Right cardiac atrium (tissue), 5 donors: Measurements from ENCODE around the gene TAF1B. TPM values are rescaled to one million over a fixed set of nuclear protein-coding genes. Genes with fewer than 3 reads are reported as not detected.

Experiments used
- ATAC-seq, 2 donors: fragments of 200-7000 bp; cut with Tn5 transposase; one replicate each; pipeline versions ENCODE4 v1.8.0 to v1.9.1; 2020; ENCODE audit warnings: moderate library complexity in 2 of 2, mild to moderate bottlenecking in 1 of 2
- DNase-seq, 3 donors: peaks; one replicate each; pipeline ENCODE4 v3.0.0-alpha.2; 2020
- H3K27ac ChIP-seq: one replicate; pipeline ENCODE4 v1.5.1; 2013; ENCODE audit warnings: mild to moderate bottlenecking, low read length, control low read depth, moderate library complexity
- H3K27me3 ChIP-seq: one replicate; pipeline ENCODE4 v1.6.1; 2013; ENCODE audit not compliant: control insufficient read depth, insufficient read depth
- H3K4me1 ChIP-seq: one replicate; pipeline ENCODE4 v1.6.1; 2013; ENCODE audit warnings: low read length; ENCODE audit not compliant: control insufficient read depth, insufficient read depth
- H3K4me3 ChIP-seq: one replicate; pipeline ENCODE4 v1.5.1; 2013; ENCODE audit warnings: low read length, control low read depth
- H3K9me3 ChIP-seq: one replicate; pipeline ENCODE4 v1.6.1; 2013; ENCODE audit warnings: low read length; ENCODE audit not compliant: control insufficient read depth
- WGBS: extraction: QIAGEN DNeasy Blood & Tissue Kit; methylation state at CpG from one replicate; pipeline ENCODE4 v1.1.7; 2013; 5-methylcytosine and 5-hydroxymethylcytosine counted together
- intact Hi-C, 4 donors: fragments of 100-400 bp; cut with DNase I; formaldehyde crosslinking; loops; one replicate each; pipeline versions ENCODE4 v1.11.0 to v1.14.0; 2022 to 2023
- polyA plus RNA-seq: library from polyadenylated mRNA; stranded (reverse); fragments of 200-250 nt; gene quantifications from one replicate; pipeline ENCODE4 v1.2.3, GENCODE V29; 2013
- total RNA-seq, 4 donors: library from RNA; stranded (reverse); fragmentation: NEBNext Ultra II Directional; extraction: Animal tissue kit (Norgen Biotek cat#: 25700); gene quantifications; one replicate each; pipeline ENCODE4 v1.2.1, GENCODE V29; 2021
- donor health status: healthy with polysubstance abuse.
- donor health status: DM: no; HTN: yes; CAD: no.
- donor health status: DM: no; HTN: no; CAD: no.
- donor health status: DM: no; HTN: yes; CAD: no; lungs with severe emphysema.
- donor health status: DM: yes; HTN: yes; CAD: no.

Gene TAF1B
- total and polyA plus RNA-seq, 5 donors = 2.9 to 12.4 (median 9.2) TPM

DNA sequence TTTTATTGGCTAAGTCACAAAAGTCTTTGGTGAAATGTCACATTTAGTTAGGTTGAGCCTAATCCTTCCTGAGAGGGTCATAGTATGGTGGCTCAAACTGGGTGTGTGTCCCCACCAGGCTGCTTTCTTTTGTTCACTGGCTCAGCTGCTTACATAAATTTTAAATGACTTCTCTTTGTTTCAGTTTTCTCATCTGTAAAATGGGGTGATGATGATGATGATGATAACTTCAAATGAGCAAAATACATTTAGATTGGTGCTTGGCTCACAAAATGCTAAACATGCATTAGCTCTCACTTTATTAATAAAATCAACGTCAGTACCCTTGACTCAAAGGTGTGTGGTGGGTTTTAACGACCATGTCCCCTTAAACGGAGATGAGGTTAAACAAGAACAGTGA is 7.2 kb upstream of the TAF1B start:
- H3K9me3 ChIP-seq = no peaks in the 10 kb centered on the region
- no peak overlapping the region for H3K4me3 ChIP-seq
- intact Hi-C loops = no loop called here
- H3K4me1 ChIP-seq = no peaks in the 10 kb centered on the region
- no peaks in the 10 kb centered on the region for H3K27me3 ChIP-seq
- 78% methylated on average over 3 of the region's 3 CpGs for WGBS
- DNase-seq (no peak), ATAC-seq (no peak)
- H3K27ac ChIP-seq = no peak overlapping the region

DNA sequence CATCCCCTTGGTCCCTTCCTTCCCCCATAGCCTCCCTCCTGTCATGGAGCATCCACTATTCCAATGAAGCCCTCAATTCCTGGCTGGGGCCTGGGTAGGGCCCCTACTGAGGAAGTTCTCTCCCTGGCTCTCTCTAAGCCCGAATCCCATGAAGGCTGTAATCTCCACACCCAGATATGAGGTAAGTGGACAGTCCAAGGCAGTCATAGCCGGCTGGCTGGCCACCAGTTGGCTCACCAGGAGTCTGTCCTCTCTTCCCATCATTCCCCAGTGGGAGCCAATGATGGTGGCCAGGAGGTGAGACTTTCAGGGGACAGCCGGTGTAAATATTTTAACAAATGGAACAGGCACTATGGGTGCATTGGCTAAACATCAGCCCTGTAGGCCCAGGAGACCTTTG is 6.8 kb upstream of the TAF1B start:
- ATAC-seq (peak in 1 of 2 donors; percentile 36), DNase-seq (no peak)
- intact Hi-C loops = no loop called here
- 75% methylated on average over 3 of the region's 3 CpGs for WGBS
- no peaks in the 10 kb centered on the region for H3K4me1 ChIP-seq
- no peak overlapping the region for H3K4me3 ChIP-seq
- H3K27ac ChIP-seq = no peak overlapping the region
- H3K27me3 ChIP-seq = no peaks in the 10 kb centered on the region
- no peaks in the 10 kb centered on the region for H3K9me3 ChIP-seq

DNA sequence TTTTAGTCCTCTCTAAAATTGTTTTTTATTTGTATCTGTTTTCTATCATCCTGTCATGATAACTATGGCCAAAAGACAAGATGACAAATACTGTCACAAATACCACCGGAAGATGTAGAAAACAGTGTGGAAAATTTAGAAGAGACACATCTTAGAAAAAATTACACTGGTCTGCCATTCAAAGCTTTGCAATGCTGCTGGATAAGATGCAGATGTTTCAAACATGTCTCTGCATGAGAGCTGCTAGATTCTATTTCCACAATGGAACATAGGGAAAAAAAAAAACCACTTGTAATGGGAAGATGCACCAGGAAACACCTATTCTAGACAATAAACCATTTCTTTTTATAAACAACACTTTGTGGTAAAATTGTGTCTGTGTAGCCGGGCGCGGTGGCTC is 5.8 kb upstream of the TAF1B start:
- ATAC-seq = no peak
- 91% methylated on average over 4 of the region's 4 CpGs for WGBS
- Histone ChIP-seq H3K27me3 (no peaks in the 10 kb centered on the region), H3K4me3 (no peak overlapping the region), H3K4me1 (no peaks in the 10 kb centered on the region), H3K27ac (no peak overlapping the region), H3K9me3 (no peaks in the 10 kb centered on the region)
- intact Hi-C loops = no loop called here
- DNase-seq = no peak

DNA sequence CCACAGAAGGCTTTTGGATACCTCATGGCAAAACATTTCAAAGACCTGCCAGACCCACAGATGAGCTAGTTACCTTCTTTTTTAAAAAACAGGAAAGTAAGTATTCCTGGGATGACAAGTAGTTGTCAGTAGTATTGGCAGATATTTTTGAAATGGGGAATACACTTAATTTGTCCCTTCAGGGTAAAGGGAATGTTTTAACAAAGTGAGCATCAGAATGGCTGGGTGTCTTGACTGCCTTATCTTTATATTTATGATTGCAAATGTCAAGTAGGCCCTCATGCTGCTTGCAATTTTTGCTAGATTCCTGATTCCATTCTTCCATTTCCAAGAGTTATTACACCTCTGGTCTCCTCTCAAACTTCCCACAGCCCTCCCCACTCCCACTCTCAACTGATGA is 4.9 kb upstream of the TAF1B start:
- no peak overlapping the region for H3K4me3 ChIP-seq
- DNase-seq (no peak), ATAC-seq (no peak)
- no peaks in the 10 kb centered on the region for H3K9me3 ChIP-seq
- H3K4me1 ChIP-seq = no peaks in the 10 kb centered on the region
- no peak overlapping the region for H3K27ac ChIP-seq
- no peaks in the 10 kb centered on the region for H3K27me3 ChIP-seq
- intact Hi-C loops = no loop called here

DNA sequence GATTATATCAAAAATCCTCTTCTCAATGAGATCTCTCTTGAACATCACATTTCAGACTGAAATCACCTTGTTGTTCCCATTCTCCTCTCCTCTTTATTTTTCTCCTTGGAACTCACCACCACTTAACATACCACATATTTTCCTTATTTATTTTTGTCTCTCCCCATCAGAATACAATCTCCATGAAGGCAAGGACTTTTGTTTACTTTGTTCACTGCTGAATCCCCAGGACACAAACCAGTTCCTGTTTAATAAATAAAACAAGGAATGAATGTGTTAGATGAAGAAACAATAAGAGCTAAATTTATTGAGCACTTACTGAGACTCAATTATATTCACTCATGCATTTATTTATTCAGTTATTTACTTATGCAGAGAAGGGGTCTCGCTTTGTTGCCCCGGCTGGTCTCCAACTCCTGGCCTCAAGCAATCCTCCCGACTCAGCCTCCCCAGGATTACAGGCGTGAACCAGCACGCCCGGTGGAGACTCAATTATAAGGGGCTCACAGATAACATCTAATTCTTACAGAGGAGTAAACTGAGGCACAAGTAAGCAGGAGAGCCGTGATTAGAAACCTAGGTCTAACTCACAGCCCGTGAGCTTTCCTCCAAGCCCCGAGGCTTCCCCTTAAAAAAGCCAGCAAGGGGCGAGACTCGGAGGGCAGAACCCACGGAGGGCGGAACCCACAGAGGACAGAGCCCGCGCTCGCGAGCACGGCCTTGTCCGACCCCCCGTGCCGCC is 616 bp upstream of the TAF1B start:
- Histone ChIP-seq H3K27ac (peak overlapping the region; percentile 14), H3K9me3 (no peaks in the 10 kb centered on the region), H3K4me1 (no peaks in the 10 kb centered on the region), H3K27me3 (no peaks in the 10 kb centered on the region), H3K4me3 (peak overlapping the region; percentile 72)
- intact Hi-C loops = loop anchor here in 1 of 4 donors (10.0 kb wide), 1 partner anchor 112 kb away; the partner anchor contains the start of gene GRHL1
- DNase-seq = no peak
- ATAC-seq = no peak
- 21% methylated on average over 21 of the region's 21 CpGs for WGBS

DNA sequence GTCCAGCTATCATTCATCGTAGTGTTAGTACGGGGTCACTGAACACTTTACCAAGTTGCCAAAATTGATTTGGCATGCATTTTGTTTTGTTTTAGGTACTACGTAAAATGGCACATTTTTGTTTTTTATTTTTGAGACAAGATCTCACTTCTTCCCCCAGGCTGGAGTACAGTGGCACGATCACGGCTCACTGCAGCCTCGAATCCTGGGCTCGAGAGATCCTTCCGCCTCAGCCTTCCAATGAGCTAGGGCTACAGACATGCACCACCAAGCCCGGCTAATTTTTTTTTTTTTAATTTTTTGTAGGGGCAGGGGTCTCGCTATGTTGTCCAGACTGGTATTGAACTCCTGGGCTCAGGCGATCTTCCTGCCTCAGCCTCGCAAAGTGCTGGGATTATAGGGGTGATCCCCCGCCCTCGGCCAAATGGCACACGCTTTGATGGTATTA is 786 bp downstream of the TAF1B start:
- DNase-seq (peak in 1 of 3 donors; percentile 32), ATAC-seq (no peak)
- no peaks in the 10 kb centered on the region for H3K9me3 ChIP-seq
- peak overlapping the region; percentile 72 for H3K4me3 ChIP-seq
- H3K27ac ChIP-seq = no peak overlapping the region
- intact Hi-C loops = loop anchor here in 1 of 4 donors (10.0 kb wide), 1 partner anchor 111 kb away; the partner anchor contains the start of gene GRHL1
- WGBS = 37% methylated on average over 15 of the region's 15 CpGs
- no peaks in the 10 kb centered on the region for H3K27me3 ChIP-seq
- no peaks in the 10 kb centered on the region for H3K4me1 ChIP-seq

DNA sequence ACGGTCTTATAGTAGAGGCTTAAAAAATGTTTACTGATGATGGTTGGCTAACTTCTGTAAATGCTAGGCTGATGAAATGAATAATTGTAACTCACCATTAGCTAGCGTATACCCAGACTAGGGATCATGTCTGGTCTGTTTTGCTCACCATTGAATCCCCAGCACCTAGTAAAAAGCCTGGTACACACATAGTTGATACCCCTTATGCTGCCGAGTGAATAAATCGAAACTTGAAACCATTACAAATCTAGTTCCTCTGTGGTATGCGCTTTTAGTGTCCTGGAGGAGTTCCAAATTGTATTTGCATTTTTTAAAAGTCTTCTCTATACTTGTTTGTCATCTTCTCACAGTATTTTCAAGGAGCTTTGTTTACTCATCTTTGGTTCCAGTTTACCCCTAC is 1.3 kb downstream of the TAF1B start:
- WGBS = 67% methylated on average over 5 of the region's 5 CpGs
- no peak overlapping the region for H3K27ac ChIP-seq
- no peak for DNase-seq
- H3K4me1 ChIP-seq = no peaks in the 10 kb centered on the region
- intact Hi-C loops = loop anchor here in 1 of 4 donors (10.0 kb wide), 1 partner anchor 110 kb away; the partner anchor contains the start of gene GRHL1
- H3K9me3 ChIP-seq = no peaks in the 10 kb centered on the region
- peak overlapping the region; percentile 72 for H3K4me3 ChIP-seq
- H3K27me3 ChIP-seq = no peaks in the 10 kb centered on the region
- ATAC-seq = no peak

DNA sequence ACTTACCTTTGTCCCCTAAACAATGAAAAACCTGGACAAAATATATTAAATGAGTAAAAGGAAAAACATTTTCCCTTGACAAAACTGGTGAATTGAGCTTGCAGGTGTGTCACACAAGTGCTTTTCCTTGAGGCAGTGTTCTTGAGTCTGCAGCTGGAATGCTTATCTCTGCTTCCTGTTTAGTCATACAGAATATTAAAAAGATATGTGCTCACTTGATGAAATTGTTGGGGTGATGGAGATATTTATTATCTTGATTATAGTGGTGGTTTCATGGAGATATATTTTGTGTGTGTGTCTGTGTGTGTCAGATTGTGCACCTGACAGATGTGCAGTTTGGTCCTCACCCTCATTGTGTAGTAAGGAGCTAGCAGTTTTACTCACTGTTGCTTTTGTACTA is 3.3 kb downstream of the TAF1B start:
- intact Hi-C loops = loop anchor here in 1 of 4 donors (10.0 kb wide), 1 partner anchor 108 kb away; the partner anchor contains the start of gene GRHL1
- no peak for ATAC-seq
- H3K27ac ChIP-seq = no peak overlapping the region

DNA sequence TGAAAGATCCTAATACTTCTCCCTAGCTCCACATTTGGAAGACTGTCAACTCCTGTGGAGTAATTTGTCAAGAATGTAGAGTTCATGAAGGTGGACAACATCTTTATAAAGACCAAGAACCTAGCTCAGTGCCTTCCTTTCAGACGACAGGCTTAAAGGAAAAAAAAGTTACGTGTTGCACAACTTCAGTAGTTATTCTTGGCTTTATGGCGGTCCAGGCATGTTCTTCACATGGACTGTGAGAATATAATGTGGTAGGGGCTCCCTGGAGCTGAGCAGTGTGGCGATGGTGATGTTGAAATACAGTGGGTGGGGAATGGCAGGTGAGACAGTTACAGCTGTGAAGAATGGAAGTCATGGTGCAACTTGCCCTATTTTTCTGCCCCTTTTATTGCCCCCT is 3.9 kb downstream of the TAF1B start:
- no peak for ATAC-seq
- Histone ChIP-seq H3K4me1 (no peaks in the 10 kb centered on the region), H3K27ac (no peak overlapping the region), H3K4me3 (no peak overlapping the region), H3K27me3 (no peaks in the 10 kb centered on the region), H3K9me3 (no peaks in the 10 kb centered on the region)
- no peak for DNase-seq
- WGBS = 67% methylated on average over 4 of the region's 4 CpGs
- intact Hi-C loops = loop anchor here in 1 of 4 donors (10.0 kb wide), 1 partner anchor 108 kb away; the partner anchor contains the start of gene GRHL1

More for the DNA sequence above, 3.3 kb downstream of the TAF1B start:
- H3K27me3 ChIP-seq = no peaks in the 10 kb centered on the region
- no peaks in the 10 kb centered on the region for H3K4me1 ChIP-seq
- H3K4me3 ChIP-seq = no peak overlapping the region
- DNase-seq = no peak
- H3K9me3 ChIP-seq = no peaks in the 10 kb centered on the region

DNA sequence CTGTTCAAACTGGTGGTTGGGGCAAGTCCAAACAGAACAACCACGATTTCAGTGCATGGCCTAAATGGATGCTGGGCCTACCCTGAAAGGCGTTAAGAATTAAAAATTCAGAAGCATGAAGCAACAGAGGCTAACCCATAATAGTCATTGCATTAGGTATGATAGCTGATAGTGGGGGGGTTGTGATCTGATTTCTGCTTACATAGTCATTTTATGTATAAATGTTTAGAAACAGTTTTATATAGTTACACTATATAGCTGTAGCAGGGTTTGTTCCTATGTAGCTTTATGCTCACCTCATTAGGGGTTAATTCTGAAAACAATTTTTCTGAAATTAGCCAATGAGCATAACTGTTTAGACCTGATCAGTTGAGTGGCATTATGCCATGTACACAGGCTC is 9.6 kb downstream of the TAF1B start:
- Histone ChIP-seq H3K4me3 (no peak overlapping the region), H3K27me3 (no peaks in the 10 kb centered on the region), H3K4me1 (no peaks in the 10 kb centered on the region), H3K27ac (no peak overlapping the region), H3K9me3 (no peaks in the 10 kb centered on the region)
- intact Hi-C loops = no loop called here
- WGBS = 95% methylated on average over 2 of the region's 2 CpGs
- no peak for DNase-seq
- no peak for ATAC-seq

DNA sequence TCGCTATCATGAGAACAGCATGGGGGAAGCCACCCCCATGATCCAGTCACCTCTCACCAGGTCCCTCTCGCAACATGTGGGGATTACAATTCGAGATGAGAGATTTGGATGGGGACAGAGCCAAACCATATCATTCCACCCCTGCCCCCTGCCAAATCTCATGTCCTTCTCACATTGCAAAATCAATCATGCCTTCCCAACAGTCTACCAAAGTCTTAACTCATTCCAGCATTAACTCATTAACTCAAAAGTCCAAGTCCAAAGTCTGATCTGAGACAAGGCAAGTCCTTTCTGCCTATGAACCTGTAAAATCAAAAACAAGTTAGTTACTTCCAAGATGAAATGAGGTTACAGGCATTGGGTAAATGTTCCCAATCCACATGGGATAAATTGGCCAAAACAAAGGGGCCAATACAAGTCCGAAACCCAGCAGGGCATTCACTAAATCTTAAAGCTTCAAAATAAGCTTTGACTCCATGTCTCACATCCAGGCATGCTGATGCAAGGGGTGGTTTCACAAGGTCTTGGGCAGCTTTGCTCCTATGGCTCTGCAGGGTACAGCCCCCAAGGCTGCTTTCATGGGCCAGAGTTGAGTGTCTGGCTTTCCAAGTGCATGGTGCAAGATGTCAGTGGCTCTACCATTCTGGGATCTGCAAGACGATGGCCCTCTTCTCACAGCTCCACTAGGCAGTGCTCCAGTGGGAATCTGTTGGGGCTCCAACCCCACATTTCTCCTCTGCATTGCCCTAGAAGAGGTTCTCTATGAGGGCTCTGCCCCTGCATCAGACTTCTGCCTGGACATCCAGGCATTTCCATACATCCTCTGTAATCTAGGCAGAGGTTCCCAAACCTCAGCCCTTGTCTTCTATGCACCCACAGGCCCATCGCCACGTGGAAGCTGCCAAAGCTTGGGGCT is 14.8 kb downstream of the TAF1B start:
- Histone ChIP-seq H3K4me3 (no peak overlapping the region), H3K27me3 (no peaks in the 10 kb centered on the region), H3K4me1 (no peaks in the 10 kb centered on the region), H3K9me3 (no peaks in the 10 kb centered on the region), H3K27ac (no peak overlapping the region)
- WGBS = 97% methylated on average over 7 of the region's 7 CpGs
- DNase-seq (no peak), ATAC-seq (no peak)
- intact Hi-C loops = no loop called here
